Stimulated activated CD8-positive, alpha-beta memory T cell treated with anti-CD3 and anti-CD28 coated beads, Interleukin-4, amount 100 ng/mL, for 4 hours (primary cell): ENCODE results near the gene LRRC23.
"Not testable (repeated sequence)": the region's sequence is repeated elsewhere in the genome, so short reads cannot be mapped to it uniquely, and the experiment has no call there.

ENCODE experiments used
- DNase-seq, 2 donors: peaks; one replicate each; pipeline ENCODE4 v3.0.0-alpha.2; 2020; ENCODE audit warnings: low read depth in 2 of 2, low spot score in 1 of 2

Gene LRRC23

GRCh38 chr12:6872073-6873048 lies 32.3 kb upstream of the LRRC23 start:
- peak; percentile 59 to 64 for DNase-seq

- peak; percentile 98 to 99 for DNase-seq
These were observed 31.3 kb upstream of the LRRC23 start, which contains the start of gene SPSB2 for GRCh38 chr12:6873094-6874014. Gene SPSB2 (minus strand): TSS chr12:6873303. CDS start chr12:6872901, 402 bp downstream.

GRCh38 chr12:6874015-6874368 lies 30.6 kb upstream of the LRRC23 start:
- DNase-seq, result not testable (repeated sequence)

DNA sequence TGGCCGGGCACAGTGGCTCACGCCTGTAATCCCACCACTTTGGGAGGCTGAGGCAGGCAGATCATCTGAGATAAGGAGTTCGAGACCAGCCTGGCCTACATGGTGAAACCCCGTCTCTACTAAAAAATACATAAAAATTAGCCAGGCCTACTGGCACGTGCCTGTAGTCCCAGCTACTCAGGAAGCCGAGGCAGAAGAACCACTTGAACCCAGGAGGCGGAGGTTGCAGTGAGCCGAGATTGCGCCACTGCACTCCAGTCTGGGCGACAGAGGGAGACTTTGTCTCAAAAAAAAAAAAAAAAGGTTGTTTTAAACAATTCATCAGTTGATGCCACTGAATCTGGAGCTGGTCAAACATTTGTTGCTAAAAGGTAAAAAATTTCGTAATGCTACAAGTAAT lies 24.8 kb upstream of the LRRC23 start:
- not testable (repeated sequence) for DNase-seq

DNA sequence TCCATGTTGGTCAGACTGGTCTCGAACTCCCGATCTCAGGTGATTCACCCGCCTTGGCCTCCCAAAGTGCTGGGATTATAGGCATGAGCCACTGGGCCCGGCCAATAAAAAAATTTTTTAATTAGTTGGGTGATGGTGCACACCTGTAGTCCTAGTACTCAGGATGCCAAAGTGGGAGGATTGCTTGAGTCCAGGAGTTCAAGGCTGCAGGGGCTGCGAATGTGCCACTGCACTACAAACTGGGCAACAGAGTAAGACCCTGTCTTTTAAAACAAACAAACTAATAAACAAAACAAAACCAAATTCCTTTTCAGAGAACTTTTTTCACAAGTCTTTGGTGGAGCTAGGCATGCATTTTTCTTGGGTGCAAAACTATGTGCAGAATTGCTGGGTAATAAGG lies 21.4 kb upstream of the LRRC23 start:
- DNase-seq, result no peak

GRCh38 chr12:6883683-6884082 lies 20.9 kb upstream of the LRRC23 start:
- no peak for DNase-seq

- DNase-seq, result no peak
These were observed 20.1 kb upstream of the LRRC23 start for GRCh38 chr12:6884539-6884938.

GRCh38 chr12:6886206-6886999 lies 18.2 kb upstream of the LRRC23 start:
- not testable (repeated sequence) for DNase-seq

DNA sequence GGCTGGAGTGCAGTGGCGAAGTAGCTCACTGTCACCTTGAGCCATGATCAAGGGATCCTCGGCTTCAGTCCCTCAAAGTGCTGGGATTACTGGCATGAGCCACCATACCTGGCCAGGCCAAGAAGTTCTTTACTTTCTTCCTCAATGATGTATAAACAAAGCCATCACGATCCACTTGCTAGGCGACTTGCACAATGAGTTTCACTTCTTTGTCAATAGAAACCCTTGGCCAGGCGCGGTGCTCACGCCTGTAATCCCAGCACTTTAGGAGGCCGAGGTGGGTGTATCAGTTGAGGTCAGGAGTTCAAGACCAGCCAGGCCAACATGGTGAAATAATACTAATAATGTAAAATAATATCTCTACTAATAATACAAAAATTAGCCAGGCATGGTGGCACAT lies 17.2 kb upstream of the LRRC23 start:
- no peak for DNase-seq

DNA sequence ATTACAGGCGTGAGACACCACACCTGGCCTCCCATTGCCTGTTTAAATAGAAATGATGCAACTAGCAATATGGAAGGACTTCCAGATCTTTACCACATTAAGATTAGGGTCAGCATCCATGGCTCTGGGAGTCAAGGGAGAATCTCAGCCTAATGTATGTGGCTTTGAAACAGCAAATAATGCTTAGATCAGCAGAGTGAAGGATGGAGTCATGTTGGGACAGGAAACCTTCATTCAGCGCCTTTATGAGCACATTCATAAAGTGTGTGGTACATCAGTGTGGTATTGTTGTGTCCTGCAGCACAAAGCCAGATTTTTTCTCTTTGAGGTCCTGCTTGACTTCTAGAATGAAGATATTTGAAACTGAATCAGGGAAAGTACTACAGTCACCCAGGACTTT lies 16.3 kb upstream of the LRRC23 start:
- DNase-seq, result no peak

DNA sequence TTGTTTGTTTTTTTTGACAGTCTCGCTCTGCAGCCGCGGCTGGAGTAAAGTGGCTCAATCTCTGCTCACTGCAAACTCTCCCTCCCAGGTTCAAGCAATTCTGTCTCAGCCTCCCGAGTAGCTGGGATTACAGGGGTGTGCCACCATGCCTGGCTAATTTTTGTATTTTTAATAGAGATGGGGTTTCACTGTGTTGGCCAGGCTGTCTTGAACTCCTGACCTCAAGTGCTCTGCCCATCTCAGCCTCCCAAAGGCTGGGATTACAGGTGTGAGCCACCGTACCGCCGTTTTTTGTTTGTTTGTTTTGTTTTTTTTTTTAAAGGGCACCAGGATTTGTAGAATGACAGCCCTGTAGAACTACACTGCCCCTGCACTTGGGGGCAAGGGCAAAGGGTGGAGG lies 15.8 kb upstream of the LRRC23 start:
- DNase-seq, result not testable (repeated sequence)

DNA sequence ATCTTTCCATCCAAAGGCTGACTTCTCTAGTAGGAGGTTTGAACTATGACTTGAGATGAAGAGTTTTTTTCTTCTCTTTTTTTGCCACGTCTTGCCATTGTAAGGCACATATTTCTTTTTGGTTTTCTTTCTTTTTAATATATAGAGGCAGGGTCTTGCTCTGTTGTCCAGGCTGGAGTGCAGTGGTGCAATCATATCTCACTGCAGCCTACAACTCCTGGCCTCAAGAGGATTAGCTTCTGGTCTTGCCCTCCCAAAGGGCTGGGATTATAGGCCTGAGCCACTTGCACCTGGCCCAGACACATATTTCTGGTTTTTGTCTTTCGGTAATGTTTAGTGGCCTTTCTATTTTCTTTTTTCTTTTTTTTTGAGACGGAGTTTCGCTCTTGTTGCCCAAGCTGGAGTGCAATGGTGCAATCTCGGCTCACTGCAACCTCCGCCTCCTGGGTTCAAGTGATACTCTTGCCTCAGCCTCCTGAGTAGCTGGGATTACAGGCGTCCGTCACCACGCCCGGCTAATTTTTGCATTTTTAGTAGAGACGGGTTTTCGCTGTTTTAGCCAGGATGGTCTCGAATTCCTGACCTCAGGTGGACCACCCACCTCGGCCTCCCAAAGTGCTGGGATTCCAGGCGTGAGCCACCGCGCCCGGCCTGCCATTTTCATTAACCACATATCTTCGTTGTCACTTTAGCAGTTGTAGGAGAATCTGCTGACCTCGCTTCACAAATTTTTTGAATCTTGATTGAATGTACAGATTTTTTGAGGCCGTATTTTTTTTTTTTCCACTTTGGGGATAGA lies 14.6 kb upstream of the LRRC23 start:
- DNase-seq, result not testable (repeated sequence)

GRCh38 chr12:6890789-6891645 lies 13.6 kb upstream of the LRRC23 start:
- DNase-seq, result peak; percentile 96 to 97

DNA sequence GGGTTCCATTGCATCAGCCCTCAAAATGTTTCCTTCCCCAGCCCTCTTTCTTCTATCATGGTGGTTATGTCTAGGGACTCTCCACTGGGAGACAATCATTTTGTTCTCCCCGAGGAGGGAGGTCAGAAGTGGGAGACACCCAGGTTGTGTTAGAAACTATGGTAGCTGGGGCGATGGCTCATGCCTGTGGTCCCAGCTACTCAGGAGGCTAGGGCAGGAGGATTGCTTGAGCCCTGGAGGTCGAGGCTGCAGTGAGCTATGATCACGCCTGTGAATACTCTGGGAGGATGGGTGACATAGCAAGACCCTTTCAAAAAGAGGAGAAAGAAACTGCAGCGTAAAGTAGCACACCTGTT lies 13.0 kb upstream of the LRRC23 start:
- no peak for DNase-seq

DNA sequence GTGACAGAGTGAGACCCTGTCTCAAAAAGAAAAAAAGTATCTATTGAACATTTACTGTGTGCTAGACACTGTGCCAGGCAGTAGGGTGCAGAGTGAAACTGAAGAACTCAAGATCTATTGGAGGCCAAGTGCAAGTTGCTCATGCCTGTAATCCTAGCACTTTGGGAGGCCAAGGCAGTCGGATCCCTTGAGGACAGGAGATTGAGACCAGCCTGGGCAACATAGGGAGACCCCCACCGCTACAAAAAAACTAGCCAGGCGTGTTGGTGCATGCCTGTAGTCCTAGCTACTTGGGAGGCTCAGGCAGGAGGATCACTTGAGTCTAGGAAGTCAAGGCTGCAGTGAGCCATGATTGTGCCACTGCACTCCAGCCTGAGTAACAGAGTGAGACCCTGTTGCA lies 11.9 kb upstream of the LRRC23 start:
- DNase-seq, result not testable (repeated sequence)

- DNase-seq, result no peak
These were observed 10.3 kb upstream of the LRRC23 start for GRCh38 chr12:6894321-6894720.

- DNase-seq, result no peak
These were observed 7.7 kb upstream of the LRRC23 start for GRCh38 chr12:6896846-6897435.

GRCh38 chr12:6899427-6899826 lies 5.2 kb upstream of the LRRC23 start:
- DNase-seq, result no peak
